Measurements from ENCODE around the gene GABRR3.
"Not testable (repeated sequence)": the region's sequence is repeated elsewhere in the genome, so short reads cannot be mapped to it uniquely, and the experiment has no call there.

GABRR3 gene

GRCh38 chr3:98021830-98022560 lies 13.1 kb downstream of the GABRR3 start:
- no peak for DNase-seq (ENCODE audit: low spot score)

- no peak for DNase-seq (ENCODE audit: low spot score)
Observed at GRCh38 chr3:98020412-98020811, 14.7 kb downstream of the GABRR3 start.

DNA sequence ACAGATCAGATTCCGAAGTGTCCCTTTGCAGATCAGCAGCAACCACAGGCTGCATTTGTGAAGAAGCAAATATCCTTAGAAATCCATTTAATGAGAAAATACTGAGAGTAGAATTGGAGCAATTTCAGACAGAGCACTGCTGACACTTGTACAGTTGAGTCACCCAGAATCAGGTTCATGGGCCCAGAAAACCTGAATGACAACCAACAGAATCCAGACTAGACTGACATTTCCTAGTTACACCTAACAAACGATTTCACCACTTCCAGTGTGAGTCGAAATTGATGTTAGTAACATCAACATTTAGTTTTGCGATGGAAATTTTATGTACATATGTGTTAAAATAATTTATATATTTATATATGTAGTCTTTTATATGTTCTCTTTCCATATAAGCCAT lies 16.8 kb downstream of the GABRR3 start:
- no peak for DNase-seq (ENCODE audit: low spot score)

- no peak for DNase-seq (ENCODE audit: low spot score)
Observed at GRCh38 chr3:98014268-98014585, 20.9 kb downstream of the GABRR3 start.

- no peak for DNase-seq (ENCODE audit: low spot score)
Observed at GRCh38 chr3:98013411-98014267, 21.5 kb downstream of the GABRR3 start.

DNA sequence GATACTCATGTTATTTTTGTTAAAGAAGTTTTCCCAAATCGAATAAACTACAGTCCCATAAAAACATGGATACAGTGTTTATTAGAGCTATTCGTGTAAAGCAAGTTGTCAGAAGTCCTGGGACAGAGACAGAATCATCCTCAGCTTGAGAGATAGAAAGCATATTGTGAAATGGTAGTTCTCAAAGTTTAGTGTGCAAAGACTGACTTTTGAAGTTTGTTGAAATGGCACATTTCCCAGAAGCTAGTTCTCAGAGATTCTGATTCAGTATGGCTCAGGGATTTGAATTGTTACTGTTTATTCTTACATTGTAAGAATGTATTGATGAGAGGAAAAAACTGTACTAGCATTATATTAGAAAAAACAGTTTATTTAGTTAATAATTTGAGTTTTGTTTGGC lies 22.1 kb downstream of the GABRR3 start:
- no peak for DNase-seq (ENCODE audit: low spot score)

GRCh38 chr3:98010883-98011449 lies 24.1 kb downstream of the GABRR3 start:
- not testable (repeated sequence) for DNase-seq (ENCODE audit: low spot score)

- no peak for DNase-seq (ENCODE audit: low spot score)
Observed at GRCh38 chr3:98010194-98010882, 24.8 kb downstream of the GABRR3 start.

- no peak for DNase-seq (ENCODE audit: low spot score)
Observed at GRCh38 chr3:98008855-98009254, 26.3 kb downstream of the GABRR3 start.

DNA sequence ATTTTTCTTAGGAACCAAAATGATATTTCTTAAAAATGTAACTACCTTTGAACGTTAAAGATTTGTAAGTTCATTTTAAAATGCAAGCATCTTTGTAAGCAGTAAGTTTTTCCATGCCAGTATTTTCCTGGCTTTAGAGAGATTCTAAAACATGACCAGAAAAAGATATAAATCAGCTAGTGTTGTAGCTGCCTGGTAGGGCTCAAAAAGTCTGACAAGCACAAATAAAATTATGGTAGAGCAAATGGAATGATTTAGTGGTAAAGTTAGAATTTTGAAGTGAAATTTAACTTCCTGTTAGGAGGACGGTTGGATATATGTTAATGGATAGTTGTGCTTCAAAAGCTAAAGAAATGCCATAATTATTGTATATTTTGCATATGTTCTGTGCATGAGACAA lies 29.7 kb downstream of the GABRR3 start:
- no peak for DNase-seq (ENCODE audit: low spot score)

- no peak for DNase-seq (ENCODE audit: low spot score)
Observed at GRCh38 chr3:98004721-98005120, 30.4 kb downstream of the GABRR3 start.

- DNase-seq (ENCODE audit: low spot score), result no peak
Observed at GRCh38 chr3:98003306-98003969, 31.7 kb downstream of the GABRR3 start.

GRCh38 chr3:98002717-98003116 lies 32.4 kb downstream of the GABRR3 start:
- DNase-seq (ENCODE audit: low spot score), result no peak

DNA sequence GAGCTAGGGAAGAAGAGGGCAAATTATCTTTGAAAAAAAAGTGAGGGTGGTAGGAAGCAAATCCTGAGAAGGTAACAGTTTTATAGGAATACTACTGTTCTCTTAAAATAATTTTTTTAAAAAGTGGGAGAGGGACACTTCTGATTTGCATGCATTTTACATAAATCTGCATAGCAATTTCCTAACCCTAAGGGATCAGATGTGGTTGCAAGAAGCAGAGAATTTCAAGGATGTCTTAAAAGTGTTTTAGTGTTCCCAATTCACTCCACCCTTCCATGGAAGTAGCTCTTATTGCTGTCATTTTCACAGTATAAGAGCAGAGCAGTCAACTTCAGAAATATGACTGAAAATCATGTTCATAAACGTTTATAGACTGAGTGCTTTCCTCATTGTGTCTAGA lies 35.1 kb downstream of the GABRR3 start:
- no peak for DNase-seq (ENCODE audit: low spot score)

- no peak for DNase-seq (ENCODE audit: low spot score)
Observed at GRCh38 chr3:97999103-97999502, 36.0 kb downstream of the GABRR3 start.

DNA sequence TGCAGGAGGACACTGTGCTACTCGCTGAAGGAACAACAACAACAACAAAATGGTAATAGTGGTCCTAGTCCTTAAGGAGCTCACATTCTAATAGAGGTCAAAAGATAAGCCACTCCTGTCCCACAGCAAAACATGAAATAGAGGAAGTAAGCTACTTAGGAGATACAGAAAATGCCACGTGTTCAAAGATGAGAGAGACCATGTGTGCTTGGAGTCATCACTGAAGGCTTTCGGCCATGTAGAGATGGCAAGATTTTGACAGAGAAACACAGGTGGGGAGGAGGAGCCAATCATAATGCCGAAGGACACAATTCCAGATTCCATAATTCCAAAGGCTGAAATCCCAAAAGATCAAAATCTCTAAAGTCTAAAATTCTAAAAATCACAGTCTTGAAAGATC lies 38.1 kb downstream of the GABRR3 start:
- DNase-seq (ENCODE audit: low spot score), result no peak

DNA sequence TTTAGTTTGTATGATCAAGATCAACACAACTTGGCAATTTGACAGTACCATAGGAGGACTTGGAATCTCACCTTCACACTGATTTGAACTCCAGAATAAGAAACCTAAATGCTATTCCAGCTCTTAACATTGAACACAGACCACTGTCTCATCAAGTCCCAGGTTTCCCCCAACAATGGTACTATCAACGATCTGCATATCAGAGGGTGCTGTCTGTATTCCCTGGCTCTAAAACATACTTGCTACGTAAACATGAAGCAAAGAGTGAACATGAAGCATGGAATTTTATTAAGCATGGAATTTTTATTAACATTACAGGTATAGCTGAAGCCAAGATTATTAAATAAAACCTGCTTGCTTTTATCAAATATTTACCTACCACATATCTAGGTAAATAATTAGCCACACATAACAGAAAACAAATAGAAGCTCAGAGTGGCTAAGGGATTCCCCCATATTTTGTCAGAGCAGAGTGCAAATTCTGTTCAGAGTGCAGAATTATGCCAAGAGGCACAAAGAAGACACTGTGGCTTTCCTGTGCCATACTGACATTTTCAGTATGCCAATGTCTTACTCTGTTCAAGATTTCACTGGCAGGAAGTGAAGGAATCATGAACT lies 40.7 kb downstream of the GABRR3 start:
- DNase-seq (ENCODE audit: low spot score), result no peak

DNA sequence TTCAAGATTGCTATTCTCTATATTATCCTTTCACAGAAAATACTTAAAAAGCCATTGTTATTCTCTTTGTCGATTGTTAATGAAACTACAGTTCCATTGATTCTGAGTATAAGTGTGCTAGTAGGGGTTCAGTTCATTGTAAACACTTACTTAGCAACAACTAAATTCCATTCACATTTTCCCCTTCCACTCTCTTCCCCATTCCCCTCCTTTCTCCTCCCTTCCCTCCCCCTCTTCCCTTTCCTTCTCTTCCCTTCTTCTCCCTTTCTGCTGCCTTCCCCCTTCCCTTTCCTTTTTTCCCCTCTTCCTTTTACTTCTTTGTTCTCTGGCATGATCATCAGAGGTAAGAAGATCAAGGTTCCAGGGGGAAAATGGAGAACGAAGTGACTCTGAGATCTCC lies 41.6 kb downstream of the GABRR3 start:
- DNase-seq (ENCODE audit: low spot score), result no peak

GRCh38 chr3:97992547-97993173 lies 42.5 kb downstream of the GABRR3 start:
- DNase-seq (ENCODE audit: low spot score), result no peak

DNA sequence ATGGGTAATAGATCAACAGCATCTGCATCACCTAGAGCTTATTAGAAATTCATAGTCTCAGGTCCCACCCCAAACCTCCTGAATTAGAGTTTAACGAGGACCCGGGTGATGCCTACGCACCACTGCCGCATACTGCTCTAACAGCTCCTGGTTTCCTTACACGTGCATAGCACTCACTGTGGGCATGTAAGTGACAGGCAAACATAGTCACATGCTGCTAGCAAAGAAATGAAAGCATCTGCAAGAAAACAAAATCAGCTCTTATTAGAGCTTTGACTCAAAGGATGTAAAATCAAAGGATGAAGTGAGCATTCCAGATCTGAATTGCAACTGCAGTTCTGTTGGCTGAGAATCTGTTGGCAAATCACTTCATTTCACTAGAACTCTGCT lies 43.8 kb downstream of the GABRR3 start:
- DNase-seq (ENCODE audit: low spot score), result no peak

DNA sequence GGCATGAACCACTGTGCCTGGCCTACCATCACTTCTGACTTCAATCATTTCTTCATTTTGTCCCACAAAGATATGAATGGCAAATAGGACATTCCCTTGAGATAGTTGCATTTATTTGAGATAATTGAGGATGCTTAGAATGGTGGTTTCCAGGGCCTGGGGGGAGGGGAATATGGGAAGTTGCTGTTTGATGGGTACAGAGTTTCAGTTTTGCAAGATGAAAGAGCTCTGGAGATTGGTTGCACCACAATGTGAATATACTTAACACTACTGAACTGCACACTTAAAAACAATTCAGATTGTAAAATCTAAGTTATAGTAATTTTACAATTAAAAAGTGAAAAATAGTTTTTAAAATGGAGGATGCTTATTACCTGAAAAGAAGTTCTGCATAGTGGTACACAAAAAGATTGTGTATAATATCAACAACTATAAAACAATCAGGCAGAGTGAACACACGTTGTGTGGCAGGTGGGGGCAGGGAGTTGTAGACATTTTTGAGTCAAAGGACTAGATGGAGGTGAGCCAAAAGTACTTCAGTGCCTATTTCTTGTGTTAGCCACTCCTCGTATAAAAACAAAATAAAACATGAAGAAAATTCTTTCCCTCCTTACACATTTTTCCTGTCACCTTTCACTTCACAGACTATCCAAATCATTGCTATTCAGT lies 44.4 kb downstream of the GABRR3 start:
- DNase-seq (ENCODE audit: low spot score), result no peak
